ENCODE measurements around the gene NBPF9. TPM values are rescaled to one million over a fixed set of nuclear protein-coding genes. Genes with fewer than 3 reads are reported as not detected.
"Not testable (repeated sequence)": the region's sequence is repeated elsewhere in the genome, so short reads cannot be mapped to it uniquely, and the experiment has no call there.

NBPF9 gene
- polyA plus RNA-seq = 1 to 10 TPM; 4.9 to 7.4 TPM

GRCh38 chr1:149103109-149104081 lies at the start of gene NBPF9:
TSS of gene NBPF9 (minus strand) at chr1:149103551. CDS start at chr1:149082139, 21,412 bp downstream.
- H3K4me1 ChIP-seq (ENCODE audit: control insufficient read depth in 2 of 2, insufficient read depth in 2 of 2, low read length in 1 of 2); H3K27me3 ChIP-seq (ENCODE audit: control insufficient read depth in 1 of 2, insufficient read depth in 2 of 2, low read length in 2 of 2); H3K36me3 ChIP-seq (ENCODE audit: control insufficient read depth in 2 of 2, insufficient read depth in 2 of 2, low read length in 1 of 2); H3K9me3 ChIP-seq (ENCODE audit: control insufficient read depth in 2 of 2, insufficient read depth in 1 of 2, low read depth in 1 of 2, low read length in 1 of 2): not testable (repeated sequence)
- Histone ChIP-seq H3K27ac (ENCODE audit: low read depth in 2 of 2, low read length in 1 of 2) (peak within 1 kb of the TSS in 1 of 2 donors; percentile 55), H3K4me3 (ENCODE audit: low read depth in 1 of 2, low read length in 2 of 2) (peak within 1 kb of the TSS; percentile 50 to 57)
- 0% methylated on average over 25 to 41 of the region's 85 CpGs for WGBS, 2 donors

GRCh38 chr1:149149909-149150308 lies 46.6 kb upstream of the NBPF9 start:
- H3K27me3 ChIP-seq (ENCODE audit: control insufficient read depth in 1 of 2, insufficient read depth in 2 of 2, low read length in 2 of 2); H3K27ac ChIP-seq (ENCODE audit: low read depth in 2 of 2, low read length in 1 of 2); H3K4me3 ChIP-seq (ENCODE audit: low read depth in 1 of 2, low read length in 2 of 2); H3K9me3 ChIP-seq (ENCODE audit: control insufficient read depth in 2 of 2, insufficient read depth in 1 of 2, low read depth in 1 of 2, low read length in 1 of 2); H3K4me1 ChIP-seq (ENCODE audit: control insufficient read depth in 2 of 2, insufficient read depth in 2 of 2, low read length in 1 of 2); H3K36me3 ChIP-seq (ENCODE audit: control insufficient read depth in 2 of 2, insufficient read depth in 2 of 2, low read length in 1 of 2): not testable (repeated sequence)
- 87 to 93% methylated on average over 4 of the region's 4 CpGs for WGBS, 2 donors

- 78 to 84% methylated on average over 2 of the region's 2 CpGs for WGBS, 2 donors
- H3K4me1 ChIP-seq (ENCODE audit: control insufficient read depth in 2 of 2, insufficient read depth in 2 of 2, low read length in 1 of 2); H3K9me3 ChIP-seq (ENCODE audit: control insufficient read depth in 2 of 2, insufficient read depth in 1 of 2, low read depth in 1 of 2, low read length in 1 of 2); H3K4me3 ChIP-seq (ENCODE audit: low read depth in 1 of 2, low read length in 2 of 2); H3K36me3 ChIP-seq (ENCODE audit: control insufficient read depth in 2 of 2, insufficient read depth in 2 of 2, low read length in 1 of 2); H3K27me3 ChIP-seq (ENCODE audit: control insufficient read depth in 1 of 2, insufficient read depth in 2 of 2, low read length in 2 of 2); H3K27ac ChIP-seq (ENCODE audit: low read depth in 2 of 2, low read length in 1 of 2): not testable (repeated sequence)
These were observed 34.2 kb upstream of the NBPF9 start for GRCh38 chr1:149137585-149137984.

- not testable (repeated sequence) for H3K27ac ChIP-seq (ENCODE audit: low read depth in 2 of 2, low read length in 1 of 2); H3K4me3 ChIP-seq (ENCODE audit: low read depth in 1 of 2, low read length in 2 of 2)
- 68 to 77% methylated on average over 7 of the region's 7 CpGs for WGBS, 2 donors
These were observed 27.6 kb upstream of the NBPF9 start for GRCh38 chr1:149130938-149131337.

GRCh38 chr1:149129245-149129644 lies 25.9 kb upstream of the NBPF9 start:
- not testable (repeated sequence) for H3K4me3 ChIP-seq (ENCODE audit: low read depth in 1 of 2, low read length in 2 of 2)
- WGBS, 2 donors = no CpG with 5 or more reads among the region's 17 CpGs

More at GRCh38 chr1:149130938-149131337, 27.6 kb upstream of the NBPF9 start:
- not testable (repeated sequence) for H3K27me3 ChIP-seq (ENCODE audit: control insufficient read depth in 1 of 2, insufficient read depth in 2 of 2, low read length in 2 of 2); H3K36me3 ChIP-seq (ENCODE audit: control insufficient read depth in 2 of 2, insufficient read depth in 2 of 2, low read length in 1 of 2); H3K4me1 ChIP-seq (ENCODE audit: control insufficient read depth in 2 of 2, insufficient read depth in 2 of 2, low read length in 1 of 2); H3K9me3 ChIP-seq (ENCODE audit: control insufficient read depth in 2 of 2, insufficient read depth in 1 of 2, low read depth in 1 of 2, low read length in 1 of 2)

GRCh38 chr1:149126555-149127145 lies 23.3 kb upstream of the NBPF9 start:
- H3K4me3 ChIP-seq (ENCODE audit: low read depth in 1 of 2, low read length in 2 of 2); H3K36me3 ChIP-seq (ENCODE audit: control insufficient read depth in 2 of 2, insufficient read depth in 2 of 2, low read length in 1 of 2); H3K9me3 ChIP-seq (ENCODE audit: control insufficient read depth in 2 of 2, insufficient read depth in 1 of 2, low read depth in 1 of 2, low read length in 1 of 2); H3K27ac ChIP-seq (ENCODE audit: low read depth in 2 of 2, low read length in 1 of 2); H3K4me1 ChIP-seq (ENCODE audit: control insufficient read depth in 2 of 2, insufficient read depth in 2 of 2, low read length in 1 of 2); H3K27me3 ChIP-seq (ENCODE audit: control insufficient read depth in 1 of 2, insufficient read depth in 2 of 2, low read length in 2 of 2): not testable (repeated sequence)
- 83 to 89% methylated on average over 4 to 5 of the region's 6 CpGs for WGBS, 2 donors

More at GRCh38 chr1:149129245-149129644, 25.9 kb upstream of the NBPF9 start:
- H3K36me3 ChIP-seq (ENCODE audit: control insufficient read depth in 2 of 2, insufficient read depth in 2 of 2, low read length in 1 of 2); H3K9me3 ChIP-seq (ENCODE audit: control insufficient read depth in 2 of 2, insufficient read depth in 1 of 2, low read depth in 1 of 2, low read length in 1 of 2); H3K4me1 ChIP-seq (ENCODE audit: control insufficient read depth in 2 of 2, insufficient read depth in 2 of 2, low read length in 1 of 2); H3K27me3 ChIP-seq (ENCODE audit: control insufficient read depth in 1 of 2, insufficient read depth in 2 of 2, low read length in 2 of 2); H3K27ac ChIP-seq (ENCODE audit: low read depth in 2 of 2, low read length in 1 of 2): not testable (repeated sequence)

- H3K9me3 ChIP-seq (ENCODE audit: control insufficient read depth in 2 of 2, insufficient read depth in 1 of 2, low read depth in 1 of 2, low read length in 1 of 2); H3K4me3 ChIP-seq (ENCODE audit: low read depth in 1 of 2, low read length in 2 of 2); H3K27ac ChIP-seq (ENCODE audit: low read depth in 2 of 2, low read length in 1 of 2); H3K4me1 ChIP-seq (ENCODE audit: control insufficient read depth in 2 of 2, insufficient read depth in 2 of 2, low read length in 1 of 2); H3K36me3 ChIP-seq (ENCODE audit: control insufficient read depth in 2 of 2, insufficient read depth in 2 of 2, low read length in 1 of 2); H3K27me3 ChIP-seq (ENCODE audit: control insufficient read depth in 1 of 2, insufficient read depth in 2 of 2, low read length in 2 of 2): not testable (repeated sequence)
- 9 to 11% methylated on average over 9 of the region's 15 CpGs for WGBS, 2 donors
These were observed 20.9 kb upstream of the NBPF9 start for GRCh38 chr1:149123948-149124926.

GRCh38 chr1:149112828-149113227 lies 9.5 kb upstream of the NBPF9 start:
- H3K27me3 ChIP-seq (ENCODE audit: control insufficient read depth in 1 of 2, insufficient read depth in 2 of 2, low read length in 2 of 2); H3K4me1 ChIP-seq (ENCODE audit: control insufficient read depth in 2 of 2, insufficient read depth in 2 of 2, low read length in 1 of 2); H3K9me3 ChIP-seq (ENCODE audit: control insufficient read depth in 2 of 2, insufficient read depth in 1 of 2, low read depth in 1 of 2, low read length in 1 of 2); H3K36me3 ChIP-seq (ENCODE audit: control insufficient read depth in 2 of 2, insufficient read depth in 2 of 2, low read length in 1 of 2); H3K4me3 ChIP-seq (ENCODE audit: low read depth in 1 of 2, low read length in 2 of 2); H3K27ac ChIP-seq (ENCODE audit: low read depth in 2 of 2, low read length in 1 of 2): not testable (repeated sequence)
- WGBS, 2 donors = 78% methylated on average over 1 of the region's 3 CpGs

GRCh38 chr1:149110343-149110742 lies 7.0 kb upstream of the NBPF9 start:
- WGBS, 2 donors = 80 to 92% methylated on average over 1 of the region's 2 CpGs
- not testable (repeated sequence) for H3K27ac ChIP-seq (ENCODE audit: low read depth in 2 of 2, low read length in 1 of 2); H3K9me3 ChIP-seq (ENCODE audit: control insufficient read depth in 2 of 2, insufficient read depth in 1 of 2, low read depth in 1 of 2, low read length in 1 of 2); H3K27me3 ChIP-seq (ENCODE audit: control insufficient read depth in 1 of 2, insufficient read depth in 2 of 2, low read length in 2 of 2); H3K36me3 ChIP-seq (ENCODE audit: control insufficient read depth in 2 of 2, insufficient read depth in 2 of 2, low read length in 1 of 2); H3K4me1 ChIP-seq (ENCODE audit: control insufficient read depth in 2 of 2, insufficient read depth in 2 of 2, low read length in 1 of 2); H3K4me3 ChIP-seq (ENCODE audit: low read depth in 1 of 2, low read length in 2 of 2)

All from esophagus (tissue), 2 donors.